Caki2 (cell line): Measurements from ENCODE around the gene TXLNB. TPM values are rescaled to one million over a fixed set of nuclear protein-coding genes. Genes with fewer than 3 reads are reported as not detected.
A peak's percentile ranks its signal among the peaks of the same experiment; 100 is the strongest.
"Not testable (repeated sequence)": the region's sequence is repeated elsewhere in the genome, so short reads cannot be mapped to it uniquely, and the experiment has no call there.

Experiments used
- DNase-seq: peaks from one replicate; pipeline ENCODE4 v3.0.0-alpha.2; 2015; ENCODE audit warnings: low read depth
- in situ Hi-C: cut with HindIII; loops from 2 replicates; pipeline ENCODE4 v1.10.0; 2016; ENCODE audit warnings: low sequenced_read_pairs, low pct_unique_long_range_greater_than_20kb, mixed read lengths
- total RNA-seq: library from RNA; depleted of rRNA; stranded (reverse); fragments of >200 nt; shearing (Covaris generic); gene quantifications from 2 replicates; pipeline ENCODE4 v1.2.3, GENCODE V29; 2014; ENCODE audit warnings: low replicate concordance

Gene TXLNB
- total RNA-seq, 1 experiment from 2014 or later, result not detected

- in situ Hi-C loops, result no loop called here
- peak; percentile 17 for DNase-seq
Measured at GRCh38 chr6:139250296-139251044, 41.3 kb downstream of the TXLNB start.

GRCh38 chr6:139249395-139249794 is 42.4 kb downstream of the TXLNB start:
- DNase-seq, result no peak
- in situ Hi-C loops, result no loop called here

DNA sequence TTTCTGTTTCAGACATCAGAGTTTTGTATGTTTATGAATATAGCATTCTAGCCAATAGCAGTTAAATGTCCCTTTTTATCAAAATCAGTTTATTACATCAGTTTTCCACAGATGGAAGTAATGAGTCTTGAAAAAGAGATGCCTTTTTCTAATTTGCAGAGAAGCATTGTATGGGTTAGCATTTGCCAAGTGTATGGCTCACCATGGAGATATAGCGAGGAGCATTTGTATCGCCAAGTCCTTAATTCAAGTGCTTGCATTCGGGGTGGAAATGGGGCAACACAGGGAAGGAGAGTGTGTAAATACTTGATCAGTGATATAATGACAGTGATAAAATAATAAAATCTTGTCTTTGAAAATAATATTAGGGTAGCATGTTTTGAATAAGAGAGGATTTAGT is 42.9 kb downstream of the TXLNB start:
- DNase-seq, result no peak
- in situ Hi-C loops, result no loop called here

GRCh38 chr6:139247618-139248017 is 44.2 kb downstream of the TXLNB start:
- in situ Hi-C loops, result no loop called here
- DNase-seq, result no peak

DNA sequence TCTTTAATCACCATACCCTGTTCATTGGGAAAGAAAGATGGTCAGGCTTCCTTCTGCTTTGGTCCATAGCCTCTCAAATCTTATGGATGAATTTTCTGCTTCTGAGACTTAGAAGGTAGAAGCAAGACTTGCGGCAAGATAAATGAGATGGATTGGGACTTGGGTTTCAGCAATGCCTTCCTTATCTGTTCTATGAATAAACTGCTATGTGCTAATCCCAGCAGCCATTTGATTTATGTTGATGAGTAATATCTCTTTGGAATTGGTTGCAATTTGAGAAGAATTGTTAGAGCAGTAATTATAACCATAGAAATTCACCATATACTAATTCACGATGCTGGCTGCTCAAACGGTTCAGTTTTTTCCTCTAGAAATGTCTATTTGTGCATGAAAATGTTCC is 48.3 kb downstream of the TXLNB start:
- DNase-seq, result no peak

GRCh38 chr6:139242457-139243240 is 49.1 kb downstream of the TXLNB start:
- in situ Hi-C loops, result no loop called here
- DNase-seq, result no peak

More for the DNA sequence above, 48.3 kb downstream of the TXLNB start:
- in situ Hi-C loops, result no loop called here

- DNase-seq, result no peak
- in situ Hi-C loops, result no loop called here
Measured at GRCh38 chr6:139240161-139241010, 51.4 kb downstream of the TXLNB start.

- in situ Hi-C loops, result no loop called here
- no peak for DNase-seq
Measured at GRCh38 chr6:139239064-139239463, 52.7 kb downstream of the TXLNB start.

DNA sequence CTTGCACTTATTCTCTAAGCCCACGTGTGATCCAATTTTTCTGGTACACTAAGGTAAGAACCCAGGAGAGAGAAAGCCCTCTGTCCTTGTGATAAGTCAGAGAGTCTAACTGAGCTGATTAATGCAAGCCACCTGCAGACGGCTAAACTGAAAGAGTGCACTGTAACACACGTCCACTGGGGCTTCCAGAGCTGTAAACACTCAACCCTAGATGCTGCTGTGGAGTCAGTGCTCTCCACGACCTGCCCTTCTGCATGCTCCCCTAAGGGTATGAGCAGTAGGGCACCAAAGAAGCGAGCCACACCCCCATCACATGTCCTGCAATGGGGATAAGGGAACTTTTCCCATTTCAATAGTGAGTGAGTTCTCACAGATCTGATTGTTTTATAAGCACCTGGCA is 55.7 kb downstream of the TXLNB start:
- in situ Hi-C loops, result no loop called here
- DNase-seq, result no peak

DNA sequence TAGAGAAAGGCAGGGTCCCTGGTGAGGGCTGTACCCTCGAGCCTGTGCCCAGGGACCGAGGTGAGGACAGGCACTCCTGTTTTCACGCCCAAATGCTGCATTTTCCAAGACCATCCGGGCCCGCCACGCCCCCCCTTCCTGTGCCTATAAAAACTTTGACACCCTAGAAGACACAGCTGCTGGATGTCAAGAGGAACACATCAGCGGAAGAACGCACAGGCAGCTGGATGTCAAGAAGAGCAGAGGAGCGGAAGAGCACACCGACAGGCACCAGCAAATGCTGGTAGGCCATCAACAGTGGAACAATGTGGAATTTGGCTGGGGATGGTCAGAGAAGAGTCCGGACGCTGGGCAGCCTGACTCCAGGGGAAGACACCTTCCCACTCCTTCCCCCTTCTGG is 56.1 kb downstream of the TXLNB start:
- no peak for DNase-seq
- in situ Hi-C loops, result no loop called here

DNA sequence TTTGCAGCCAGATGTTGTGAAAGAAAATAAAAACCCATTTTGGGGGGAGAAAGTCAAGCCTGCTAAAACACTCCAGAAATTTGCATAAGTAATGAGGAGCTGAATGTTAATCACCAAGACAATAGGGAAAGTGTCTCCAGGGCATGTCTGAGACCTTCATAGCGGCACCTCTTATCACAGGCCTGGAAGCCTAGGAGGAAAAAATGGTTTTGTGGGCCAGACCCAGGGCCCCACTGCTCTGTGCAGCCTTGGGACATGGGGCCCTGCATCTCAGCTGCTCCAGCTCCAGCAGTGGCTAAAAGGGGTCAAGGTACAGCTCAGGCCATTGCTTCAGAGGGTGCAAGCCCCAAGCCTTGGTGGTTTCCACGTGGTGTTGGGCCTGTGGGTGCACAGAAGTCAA is 57.6 kb downstream of the TXLNB start:
- in situ Hi-C loops, DNase-seq: not testable (repeated sequence)

DNA sequence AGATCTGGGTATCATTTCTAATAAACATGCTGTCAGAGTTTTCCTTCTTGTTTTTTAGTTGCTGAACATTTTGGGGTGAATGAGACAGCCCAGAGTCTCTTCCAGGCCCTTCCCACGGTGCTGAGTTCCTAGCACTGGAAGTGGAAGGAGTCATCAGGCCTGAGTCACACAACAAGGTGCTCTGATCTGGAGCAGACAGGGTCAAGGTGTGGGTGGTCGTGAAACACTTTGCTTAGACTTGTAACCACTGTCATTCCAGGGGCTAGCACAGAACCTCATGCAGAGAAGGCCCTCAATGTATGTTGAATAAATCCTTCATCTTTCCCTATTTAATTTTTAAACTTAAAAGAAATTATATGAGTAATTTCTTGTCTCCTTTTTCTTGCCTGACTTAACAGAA is 60.6 kb downstream of the TXLNB start:
- in situ Hi-C loops, result no loop called here
- DNase-seq, result no peak

DNA sequence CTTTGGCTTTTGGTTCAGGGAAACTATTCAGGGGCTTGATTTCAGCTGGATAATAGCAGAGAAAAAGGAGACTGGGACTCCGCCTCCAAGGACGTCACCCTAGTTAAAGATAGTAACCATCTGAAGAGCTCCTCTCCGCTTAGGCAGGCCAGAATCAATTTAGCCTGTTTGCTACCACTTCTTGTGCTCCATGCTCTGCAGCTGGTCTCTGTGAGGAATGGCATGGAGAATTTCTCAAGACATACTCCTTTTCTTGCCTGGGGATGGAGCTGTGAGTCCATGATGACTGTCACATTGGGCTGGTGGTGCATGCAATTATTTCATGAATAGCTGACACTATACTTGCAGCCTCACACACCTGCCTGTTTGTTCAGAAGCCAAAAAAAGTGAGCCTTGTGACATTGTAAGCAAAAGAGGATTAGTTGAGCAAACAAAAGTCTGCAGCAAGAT is 61.4 kb downstream of the TXLNB start:
- in situ Hi-C loops, result no loop called here
- DNase-seq, result no peak

DNA sequence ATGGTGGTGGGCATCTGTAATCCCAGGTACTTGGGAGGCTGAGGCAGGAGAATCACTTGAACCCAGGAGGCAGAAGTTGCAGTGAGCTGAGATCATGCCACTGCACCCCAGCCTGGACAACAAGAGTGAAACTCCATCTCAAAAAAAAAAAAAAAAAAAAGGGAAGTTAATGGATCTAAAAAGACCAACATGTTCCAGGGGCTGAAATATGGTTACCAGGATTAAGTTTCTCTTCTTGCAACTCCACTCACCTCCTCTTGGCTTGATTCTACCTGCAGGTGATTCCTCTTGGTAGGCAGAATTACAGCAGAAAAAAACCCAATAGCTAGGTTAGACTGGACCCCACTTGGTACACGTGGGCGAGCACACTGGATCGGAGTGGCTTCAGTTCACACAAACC is 63.4 kb downstream of the TXLNB start:
- DNase-seq, in situ Hi-C loops: not testable (repeated sequence)

- no peak for DNase-seq
- in situ Hi-C loops, result no loop called here
Measured at GRCh38 chr6:139219746-139220145, 72.1 kb downstream of the TXLNB start.

GRCh38 chr6:139219271-139219729 is 72.5 kb downstream of the TXLNB start:
- DNase-seq, result peak; percentile 66
- in situ Hi-C loops, result no loop called here

DNA sequence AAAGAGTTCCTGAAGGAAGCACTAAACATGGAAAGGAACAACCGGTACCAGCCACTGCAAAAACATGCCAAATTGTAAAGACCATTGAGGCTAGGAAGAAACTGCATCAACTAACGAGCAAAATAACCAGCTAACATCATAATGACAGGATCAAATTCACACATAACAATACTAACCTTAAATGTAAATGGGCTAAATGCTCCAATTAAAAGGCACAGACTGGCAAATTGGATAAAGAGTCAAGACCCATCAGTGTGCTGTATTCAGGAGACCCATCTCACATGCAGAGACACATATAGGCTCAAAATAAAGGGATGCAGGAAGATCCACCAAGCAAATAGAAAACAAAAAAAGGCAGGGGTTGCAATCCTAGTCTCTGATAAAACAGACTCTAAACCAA is 79.3 kb downstream of the TXLNB start:
- DNase-seq, in situ Hi-C loops: not testable (repeated sequence)

DNA sequence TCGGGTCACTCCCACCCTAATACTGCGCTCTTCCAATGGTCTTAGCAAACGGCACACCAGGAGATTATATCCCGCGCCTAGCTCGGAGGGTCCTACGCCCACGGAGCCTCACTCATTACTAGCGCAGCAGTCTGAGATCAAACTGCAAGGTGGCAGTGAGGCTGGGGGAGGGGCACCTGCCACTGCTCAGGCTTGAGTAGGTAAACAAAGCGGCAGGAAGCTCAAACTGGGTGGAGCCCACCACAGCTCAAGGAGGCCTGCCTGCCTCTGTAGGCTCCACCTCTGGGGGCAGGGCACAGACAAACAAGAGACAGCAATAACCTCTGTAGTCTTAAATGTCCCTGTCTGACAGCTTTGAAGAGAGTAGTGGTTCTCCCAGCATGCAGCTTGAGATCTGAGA is 81.0 kb downstream of the TXLNB start:
- DNase-seq, in situ Hi-C loops: not testable (repeated sequence)

DNA sequence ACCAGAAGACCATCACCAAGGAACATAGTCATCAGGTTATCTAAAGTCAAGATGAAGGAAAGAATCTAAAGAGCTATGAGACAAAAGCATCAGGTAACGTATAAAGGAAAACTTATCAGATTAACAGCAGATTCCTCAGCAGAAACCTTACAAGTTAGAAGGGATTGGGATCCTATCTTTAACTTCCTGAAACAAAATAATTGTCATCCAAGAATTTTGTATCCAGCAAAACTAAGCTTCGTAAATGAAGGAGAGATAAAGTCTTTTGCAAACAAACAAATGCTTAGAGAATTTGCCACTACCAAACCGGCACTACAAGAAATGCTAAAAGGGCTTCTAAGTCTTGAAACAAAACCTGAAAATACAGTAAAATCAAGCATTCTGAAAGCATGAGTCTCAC is 86.0 kb downstream of the TXLNB start:
- in situ Hi-C loops, result no loop called here

More for the DNA sequence above, 86.0 kb downstream of the TXLNB start:
- DNase-seq, result no peak
